Measurements from ENCODE around the gene TMCC1. TPM values are rescaled to one million over a fixed set of nuclear protein-coding genes. Genes with fewer than 3 reads are reported as not detected.
A peak's percentile ranks its signal among the peaks of the same experiment; 100 is the strongest.
"Not testable (repeated sequence)": the region's sequence is repeated elsewhere in the genome, so short reads cannot be mapped to it uniquely, and the experiment has no call there.

The TMCC1 gene
- total and polyA plus RNA-seq, 4 donors, result 4.6 to 44.2 (median 24.0) TPM

- Histone ChIP-seq H3K4me3 (ENCODE audit: low read length in 2 of 2) (no peak overlapping the region), H3K9me3 (ENCODE audit: control insufficient read depth, low read length) (no peaks in the 10 kb centered on the region), H3K27ac (ENCODE audit: low read depth in 1 of 2, low read length in 2 of 2) (no peak overlapping the region), H3K27me3 (ENCODE audit: control insufficient read depth in 1 of 2, insufficient read depth in 2 of 2, low read length in 1 of 2) (no peaks in the 10 kb centered on the region), H3K36me3 (ENCODE audit: control insufficient read depth in 1 of 2, insufficient read depth in 2 of 2, low read length in 1 of 2) (no peaks in the 10 kb centered on the region), H3K4me1 (ENCODE audit: control insufficient read depth in 1 of 2, insufficient read depth in 2 of 2, low read length in 2 of 2) (no peaks in the 10 kb centered on the region)
- 73 to 76% methylated on average over 2 of the region's 2 CpGs for WGBS, 2 donors
- intact Hi-C loops (cut with DNase I), result no loop called here
- ATAC-seq (ENCODE audit: low FRiP score), result no peak
- DNase-seq, result no peak
Observed at GRCh38 chr3:129703913-129704312, 189.6 kb downstream of the TMCC1 start.

- intact Hi-C loops (cut with DNase I), result no loop called here
- H3K9me3 ChIP-seq (ENCODE audit: control insufficient read depth, low read length), result no peaks in the 10 kb centered on the region
- H3K4me1 ChIP-seq (ENCODE audit: control insufficient read depth in 1 of 2, insufficient read depth in 2 of 2, low read length in 2 of 2), result no peaks in the 10 kb centered on the region
- DNase-seq, result no peak
- no peaks in the 10 kb centered on the region for H3K27me3 ChIP-seq (ENCODE audit: control insufficient read depth in 1 of 2, insufficient read depth in 2 of 2, low read length in 1 of 2)
- ATAC-seq (ENCODE audit: low FRiP score), result no peak
- no peaks in the 10 kb centered on the region for H3K36me3 ChIP-seq (ENCODE audit: control insufficient read depth in 1 of 2, insufficient read depth in 2 of 2, low read length in 1 of 2)
- H3K4me3 ChIP-seq (ENCODE audit: low read length in 2 of 2), result no peak overlapping the region
- 95 to 96% methylated on average over 10 of the region's 10 CpGs for WGBS, 2 donors
- H3K27ac ChIP-seq (ENCODE audit: low read depth in 1 of 2, low read length in 2 of 2), result no peak overlapping the region
Observed at GRCh38 chr3:129702934-129703712, 190.4 kb downstream of the TMCC1 start.

GRCh38 chr3:129701161-129701560 is 192.3 kb downstream of the TMCC1 start:
- Histone ChIP-seq H3K4me1 (ENCODE audit: control insufficient read depth in 1 of 2, insufficient read depth in 2 of 2, low read length in 2 of 2) (peaks cover 0 to 1% of the 10 kb centered on the region in 2 donors), H3K27ac (ENCODE audit: low read depth in 1 of 2, low read length in 2 of 2) (no peak overlapping the region), H3K9me3 (ENCODE audit: control insufficient read depth, low read length) (no peaks in the 10 kb centered on the region), H3K27me3 (ENCODE audit: control insufficient read depth in 1 of 2, insufficient read depth in 2 of 2, low read length in 1 of 2) (no peaks in the 10 kb centered on the region), H3K36me3 (ENCODE audit: control insufficient read depth in 1 of 2, insufficient read depth in 2 of 2, low read length in 1 of 2) (peaks cover 0 to 2% of the 10 kb centered on the region in 2 donors), H3K4me3 (ENCODE audit: low read length in 2 of 2) (no peak overlapping the region)
- ATAC-seq (ENCODE audit: low FRiP score) (no peak), DNase-seq (no peak)
- WGBS, 2 donors, result 94 to 96% methylated on average over 4 of the region's 4 CpGs
- intact Hi-C loops (cut with DNase I), result no loop called here

- ATAC-seq (ENCODE audit: low FRiP score) (no peak), DNase-seq (no peak)
- Histone ChIP-seq H3K4me3 (ENCODE audit: low read length in 2 of 2) (no peak overlapping the region), H3K36me3 (ENCODE audit: control insufficient read depth in 1 of 2, insufficient read depth in 2 of 2, low read length in 1 of 2) (peaks cover 0 to 2% of the 10 kb centered on the region in 2 donors), H3K27ac (ENCODE audit: low read depth in 1 of 2, low read length in 2 of 2) (no peak overlapping the region), H3K4me1 (ENCODE audit: control insufficient read depth in 1 of 2, insufficient read depth in 2 of 2, low read length in 2 of 2) (peaks cover 0 to 1% of the 10 kb centered on the region in 2 donors), H3K27me3 (ENCODE audit: control insufficient read depth in 1 of 2, insufficient read depth in 2 of 2, low read length in 1 of 2) (no peaks in the 10 kb centered on the region), H3K9me3 (ENCODE audit: control insufficient read depth, low read length) (no peaks in the 10 kb centered on the region)
- intact Hi-C loops (cut with DNase I), result no loop called here
- 98 to 100% methylated on average over 1 of the region's 1 CpG for WGBS, 2 donors
Observed at GRCh38 chr3:129699612-129700011, 193.9 kb downstream of the TMCC1 start.

GRCh38 chr3:129699199-129699598 is 194.3 kb downstream of the TMCC1 start:
- Histone ChIP-seq H3K27ac (ENCODE audit: low read depth in 1 of 2, low read length in 2 of 2) (no peak overlapping the region), H3K9me3 (ENCODE audit: control insufficient read depth, low read length) (no peaks in the 10 kb centered on the region), H3K27me3 (ENCODE audit: control insufficient read depth in 1 of 2, insufficient read depth in 2 of 2, low read length in 1 of 2) (no peaks in the 10 kb centered on the region), H3K4me1 (ENCODE audit: control insufficient read depth in 1 of 2, insufficient read depth in 2 of 2, low read length in 2 of 2) (peaks cover 0 to 1% of the 10 kb centered on the region in 2 donors), H3K36me3 (ENCODE audit: control insufficient read depth in 1 of 2, insufficient read depth in 2 of 2, low read length in 1 of 2) (peaks cover 0 to 2% of the 10 kb centered on the region in 2 donors), H3K4me3 (ENCODE audit: low read length in 2 of 2) (no peak overlapping the region)
- intact Hi-C loops (cut with DNase I), result no loop called here
- ATAC-seq (ENCODE audit: low FRiP score), result no peak
- WGBS, 2 donors, result 86 to 91% methylated on average over 4 of the region's 4 CpGs
- no peak for DNase-seq

GRCh38 chr3:129697229-129697969 is 196.1 kb downstream of the TMCC1 start:
- WGBS, 2 donors, result 96 to 97% methylated on average over 6 of the region's 6 CpGs
- H3K27me3 ChIP-seq (ENCODE audit: control insufficient read depth in 1 of 2, insufficient read depth in 2 of 2, low read length in 1 of 2), result no peaks in the 10 kb centered on the region
- no peak overlapping the region for H3K27ac ChIP-seq (ENCODE audit: low read depth in 1 of 2, low read length in 2 of 2)
- no peaks in the 10 kb centered on the region for H3K9me3 ChIP-seq (ENCODE audit: control insufficient read depth, low read length)
- H3K4me1 ChIP-seq (ENCODE audit: control insufficient read depth in 1 of 2, insufficient read depth in 2 of 2, low read length in 2 of 2), result peaks cover 0 to 1% of the 10 kb centered on the region in 2 donors
- H3K36me3 ChIP-seq (ENCODE audit: control insufficient read depth in 1 of 2, insufficient read depth in 2 of 2, low read length in 1 of 2), result peaks cover 0 to 2% of the 10 kb centered on the region in 2 donors
- intact Hi-C loops (cut with DNase I), result no loop called here
- no peak overlapping the region for H3K4me3 ChIP-seq (ENCODE audit: low read length in 2 of 2)
- ATAC-seq (ENCODE audit: low FRiP score) (no peak), DNase-seq (no peak)

GRCh38 chr3:129696430-129696829 is 197.1 kb downstream of the TMCC1 start:
- intact Hi-C loops (cut with DNase I); DNase-seq; ATAC-seq (ENCODE audit: low FRiP score); H3K4me3 ChIP-seq (ENCODE audit: low read length in 2 of 2); H3K36me3 ChIP-seq (ENCODE audit: control insufficient read depth in 1 of 2, insufficient read depth in 2 of 2, low read length in 1 of 2); H3K27ac ChIP-seq (ENCODE audit: low read depth in 1 of 2, low read length in 2 of 2); H3K9me3 ChIP-seq (ENCODE audit: control insufficient read depth, low read length); H3K27me3 ChIP-seq (ENCODE audit: control insufficient read depth in 1 of 2, insufficient read depth in 2 of 2, low read length in 1 of 2); H3K4me1 ChIP-seq (ENCODE audit: control insufficient read depth in 1 of 2, insufficient read depth in 2 of 2, low read length in 2 of 2): not testable (repeated sequence)
- 92 to 93% methylated on average over 2 of the region's 2 CpGs for WGBS, 2 donors

- Histone ChIP-seq H3K36me3 (ENCODE audit: control insufficient read depth in 1 of 2, insufficient read depth in 2 of 2, low read length in 1 of 2) (peaks cover 0 to 2% of the 10 kb centered on the region in 2 donors), H3K9me3 (ENCODE audit: control insufficient read depth, low read length) (no peaks in the 10 kb centered on the region), H3K27me3 (ENCODE audit: control insufficient read depth in 1 of 2, insufficient read depth in 2 of 2, low read length in 1 of 2) (no peaks in the 10 kb centered on the region), H3K4me1 (ENCODE audit: control insufficient read depth in 1 of 2, insufficient read depth in 2 of 2, low read length in 2 of 2) (peaks cover 0 to 3% of the 10 kb centered on the region in 2 donors), H3K27ac (ENCODE audit: low read depth in 1 of 2, low read length in 2 of 2) (no peak overlapping the region), H3K4me3 (ENCODE audit: low read length in 2 of 2) (no peak overlapping the region)
- ATAC-seq (ENCODE audit: low FRiP score) (peak; percentile 69), DNase-seq (no peak)
- intact Hi-C loops (cut with DNase I), result no loop called here
- WGBS, 2 donors, result 97 to 98% methylated on average over 2 of the region's 2 CpGs
Observed at GRCh38 chr3:129695230-129695629, 198.3 kb downstream of the TMCC1 start.
